DLD1 (cell line): ENCODE measurements around the gene GLUD1.
"Not testable (repeated sequence)": the region's sequence is repeated elsewhere in the genome, so short reads cannot be mapped to it uniquely, and the experiment has no call there.

ENCODE experiments used
- in situ Hi-C: cut with HindIII; loops from 2 replicates; pipeline ENCODE4 v1.10.0; 2017; ENCODE audit warnings: low sequenced_read_pairs

Gene GLUD1

GRCh38 chr10:87090779-87091178 is 3.9 kb downstream of the GLUD1 start:
- in situ Hi-C loops, result no loop called here

GRCh38 chr10:87089746-87090145 is 4.9 kb downstream of the GLUD1 start:
- in situ Hi-C loops, result no loop called here

GRCh38 chr10:87085537-87085936 is 9.1 kb downstream of the GLUD1 start:
- in situ Hi-C loops, result no loop called here

- in situ Hi-C loops, result not testable (repeated sequence)
Observed at GRCh38 chr10:87084291-87084782, 10.3 kb downstream of the GLUD1 start.

- in situ Hi-C loops, result not testable (repeated sequence)
Observed at GRCh38 chr10:87083576-87084290, 10.9 kb downstream of the GLUD1 start.

- in situ Hi-C loops, result not testable (repeated sequence)
Observed at GRCh38 chr10:87082219-87082618, 12.4 kb downstream of the GLUD1 start.

- in situ Hi-C loops, result not testable (repeated sequence)
Observed at GRCh38 chr10:87081574-87081973, 13.1 kb downstream of the GLUD1 start.

- in situ Hi-C loops, result not testable (repeated sequence)
Observed at GRCh38 chr10:87080621-87081020, 14.0 kb downstream of the GLUD1 start.

GRCh38 chr10:87079106-87079836 is 15.4 kb downstream of the GLUD1 start:
- in situ Hi-C loops, result no loop called here

GRCh38 chr10:87076421-87076820 is 18.2 kb downstream of the GLUD1 start:
- in situ Hi-C loops, result not testable (repeated sequence)

- in situ Hi-C loops, result no loop called here
Observed at GRCh38 chr10:87072449-87072848, 22.2 kb downstream of the GLUD1 start.

- in situ Hi-C loops, result no loop called here
Observed at GRCh38 chr10:87068281-87068680, 26.4 kb downstream of the GLUD1 start.

- in situ Hi-C loops, result no loop called here
Observed at GRCh38 chr10:87066865-87067264, 27.8 kb downstream of the GLUD1 start.

- in situ Hi-C loops, result no loop called here
Observed at GRCh38 chr10:87066178-87066577, 28.5 kb downstream of the GLUD1 start.

- in situ Hi-C loops, result no loop called here
Observed at GRCh38 chr10:87064651-87065050, 30.0 kb downstream of the GLUD1 start.

- in situ Hi-C loops, result no loop called here
Observed at GRCh38 chr10:87060280-87060928, 34.2 kb downstream of the GLUD1 start.

- in situ Hi-C loops, result no loop called here
Observed at GRCh38 chr10:87059401-87059800, 35.2 kb downstream of the GLUD1 start.

GRCh38 chr10:87058171-87058570 is 36.5 kb downstream of the GLUD1 start:
- in situ Hi-C loops, result no loop called here

- in situ Hi-C loops, result no loop called here
Observed at GRCh38 chr10:87054373-87055295, 40.0 kb downstream of the GLUD1 start.

GRCh38 chr10:87053577-87054181 is 41.0 kb downstream of the GLUD1 start:
- in situ Hi-C loops, result no loop called here
